HG02623 (cell line): ENCODE measurements around the gene CHD9.
A peak's percentile ranks its signal among the peaks of the same experiment; 100 is the strongest.

Experiments
- ATAC-seq: cut with Tn5 transposase; IDR thresholded peaks from one replicate; pipeline ENCODE4 v1.9.1; 2021; ENCODE audit warnings: moderate library complexity; ENCODE audit not compliant: unreplicated experiment

CHD9 gene

DNA sequence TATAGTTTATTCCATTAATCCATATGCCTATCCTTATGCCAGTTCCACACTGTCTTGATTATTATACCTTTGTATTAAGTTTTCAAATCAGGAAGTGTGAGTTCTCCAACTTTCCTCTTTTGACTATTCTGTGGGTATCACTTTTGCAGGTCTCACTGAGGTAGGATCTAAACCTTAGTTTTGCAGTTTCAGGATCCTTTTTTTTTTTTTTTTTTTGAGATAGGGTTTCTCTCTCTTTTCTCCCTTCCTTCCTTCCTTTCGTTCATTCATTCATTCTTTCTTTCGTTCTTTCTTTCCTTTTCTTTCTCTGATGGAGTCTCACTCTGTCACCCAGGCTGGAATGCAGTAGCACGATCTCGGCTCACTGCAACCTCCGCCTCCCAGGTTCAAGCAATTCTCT, 71.6 kb downstream of the CHD9 start:
- no peak for ATAC-seq

- no peak for ATAC-seq
These were observed 74.7 kb downstream of the CHD9 start for GRCh38 chr16:53129281-53130158.

- peak; percentile 82 for ATAC-seq
These were observed 75.6 kb downstream of the CHD9 start for GRCh38 chr16:53130159-53131049.

DNA sequence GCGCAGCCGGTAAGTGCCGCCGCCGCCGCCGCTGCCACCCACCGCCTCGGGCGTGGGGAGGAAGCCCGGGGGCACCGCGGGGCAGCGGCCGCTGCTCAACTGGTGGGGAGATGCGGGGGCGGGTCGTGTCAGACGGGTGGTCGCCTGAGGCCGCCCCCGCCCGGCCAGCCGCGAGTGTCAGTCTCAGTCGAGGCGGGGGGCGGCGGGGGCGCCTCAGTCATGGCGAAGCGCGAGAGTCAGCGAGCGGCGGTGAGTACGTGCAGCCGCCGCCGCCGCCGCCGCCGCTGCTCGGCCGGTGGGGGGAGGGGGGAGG, 76.2 kb downstream of the CHD9 start:
- peak; percentile 1 for ATAC-seq

DNA sequence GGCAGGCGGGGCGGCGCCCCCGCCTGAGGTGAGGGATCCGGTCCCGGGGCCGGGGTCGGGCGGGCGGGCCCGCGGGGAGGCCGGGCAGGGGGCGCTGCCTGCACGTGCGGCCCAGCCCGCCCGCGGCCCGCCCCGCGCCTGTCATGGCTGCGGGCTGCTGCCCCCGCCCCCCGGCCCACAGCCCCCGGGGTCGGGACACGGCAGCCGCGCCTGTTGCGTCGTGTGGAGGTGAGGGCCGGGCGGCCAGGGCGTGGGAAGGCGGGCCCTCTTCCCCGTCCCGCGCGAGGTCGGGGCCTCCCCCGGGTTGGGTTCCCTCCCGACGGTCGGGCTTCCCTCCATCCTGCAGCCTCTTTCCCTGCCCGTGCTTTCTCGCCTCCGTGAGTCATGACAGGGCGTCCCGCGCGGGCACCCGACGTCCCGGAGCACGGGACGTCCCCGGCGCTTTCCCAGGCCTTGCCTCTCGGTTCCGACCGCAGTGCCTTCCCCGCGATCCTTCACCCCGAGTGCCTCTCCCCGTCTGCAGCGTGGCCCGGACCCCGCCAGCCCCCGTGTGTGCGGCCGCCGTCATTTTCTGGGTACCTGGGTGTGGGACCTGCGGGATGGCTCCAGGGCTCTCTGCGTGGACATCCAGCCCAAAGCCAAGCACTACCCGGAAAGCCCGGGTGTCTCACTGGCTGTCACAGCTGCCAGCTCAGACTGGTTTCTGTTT, 76.7 kb downstream of the CHD9 start:
- peak; percentile 17 for ATAC-seq

DNA sequence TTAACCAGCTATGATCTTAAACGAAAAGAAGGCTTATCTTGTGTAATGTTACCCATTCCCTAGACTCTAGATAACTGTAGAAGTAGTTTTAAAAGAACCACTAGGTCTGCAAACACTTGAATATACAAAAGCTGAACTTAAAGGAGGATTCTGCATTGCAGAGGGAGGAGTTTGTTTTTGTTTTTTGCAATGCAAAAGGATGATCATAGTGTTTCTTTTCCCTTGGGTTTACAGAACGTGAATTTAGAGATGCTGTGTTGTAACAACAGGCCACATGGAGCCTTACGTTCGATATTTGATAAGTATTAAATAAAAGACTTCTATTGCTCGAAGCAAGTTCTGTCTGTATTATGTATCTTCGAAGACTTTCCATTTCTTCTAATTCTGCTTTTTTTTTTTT, 77.6 kb downstream of the CHD9 start:
- no peak for ATAC-seq

GRCh38 chr16:53135329-53135728, 80.5 kb downstream of the CHD9 start:
- no peak for ATAC-seq

- ATAC-seq = no peak
These were observed 88.2 kb downstream of the CHD9 start for GRCh38 chr16:53142823-53143568.

DNA sequence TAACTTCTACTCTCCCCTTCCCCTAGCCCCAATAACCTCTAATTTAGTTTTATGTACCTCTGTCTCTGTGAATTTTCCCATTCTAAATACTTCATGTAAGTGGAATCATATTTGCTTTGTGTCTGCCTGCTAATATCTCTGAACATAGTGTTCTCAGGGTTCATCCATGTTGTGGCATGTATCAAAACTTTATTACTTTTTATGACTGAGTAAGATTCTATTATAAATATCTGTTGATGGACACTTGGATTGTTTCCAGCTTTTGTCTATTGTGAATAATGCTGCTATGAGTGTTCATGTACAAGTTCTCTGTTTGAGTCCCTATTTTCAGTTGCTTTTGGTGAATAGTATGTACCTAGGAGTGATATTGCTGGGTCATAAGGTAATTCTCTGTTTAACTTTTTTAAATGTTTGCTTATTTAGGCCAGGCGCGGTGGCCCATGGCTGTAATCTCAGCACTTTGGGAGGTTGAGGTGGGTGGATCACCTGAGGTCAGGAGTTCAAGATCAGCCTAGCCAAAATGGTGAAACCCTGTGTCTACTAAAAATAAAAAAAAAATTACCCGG, 92.8 kb downstream of the CHD9 start:
- ATAC-seq = no peak

GRCh38 chr16:53150769-53151168, 96.0 kb downstream of the CHD9 start:
- no peak for ATAC-seq

DNA sequence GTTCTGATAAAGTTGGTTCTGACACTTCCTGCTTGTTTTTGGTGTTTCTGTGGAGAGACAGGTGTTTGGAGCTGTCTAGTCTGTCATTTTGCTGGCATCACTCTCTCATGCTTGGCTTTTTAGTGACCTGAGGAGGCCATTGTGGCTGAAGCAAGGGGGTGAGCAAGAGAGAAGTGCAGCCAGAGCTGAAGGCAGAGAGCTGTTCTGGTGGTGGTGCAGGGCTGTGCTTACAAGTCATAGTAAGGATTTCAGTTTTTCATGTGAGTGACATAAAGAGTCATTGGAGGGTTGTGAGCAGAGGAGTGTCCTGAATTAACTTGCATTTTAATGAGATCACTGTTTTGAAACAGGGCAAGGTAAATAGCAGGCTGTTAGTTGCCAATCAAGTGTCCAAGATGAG, 97.5 kb downstream of the CHD9 start:
- no peak for ATAC-seq

- ATAC-seq = no peak
These were observed 98.3 kb downstream of the CHD9 start for GRCh38 chr16:53153130-53153529.

DNA sequence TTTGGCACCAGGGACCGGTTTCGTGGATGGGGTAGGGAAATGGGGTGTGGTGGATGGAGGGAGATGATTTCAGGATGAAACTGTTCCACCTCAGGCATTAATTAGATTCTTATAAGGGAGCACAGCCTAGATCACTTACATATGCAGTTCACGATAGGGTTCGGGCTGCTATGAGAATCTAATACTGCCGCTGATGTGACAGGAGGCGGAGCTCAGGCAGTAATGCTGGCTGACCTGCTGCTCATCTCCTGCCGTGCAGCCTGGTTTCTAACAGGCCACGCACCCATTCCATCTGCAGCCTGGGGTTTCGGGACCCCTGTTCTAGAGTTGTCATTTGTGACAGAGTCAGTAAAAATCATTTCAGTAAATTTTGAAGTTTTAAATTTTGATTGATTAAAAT, 99.7 kb downstream of the CHD9 start:
- ATAC-seq = no peak

GRCh38 chr16:53156516-53156915, 101.7 kb downstream of the CHD9 start:
- ATAC-seq = no peak

DNA sequence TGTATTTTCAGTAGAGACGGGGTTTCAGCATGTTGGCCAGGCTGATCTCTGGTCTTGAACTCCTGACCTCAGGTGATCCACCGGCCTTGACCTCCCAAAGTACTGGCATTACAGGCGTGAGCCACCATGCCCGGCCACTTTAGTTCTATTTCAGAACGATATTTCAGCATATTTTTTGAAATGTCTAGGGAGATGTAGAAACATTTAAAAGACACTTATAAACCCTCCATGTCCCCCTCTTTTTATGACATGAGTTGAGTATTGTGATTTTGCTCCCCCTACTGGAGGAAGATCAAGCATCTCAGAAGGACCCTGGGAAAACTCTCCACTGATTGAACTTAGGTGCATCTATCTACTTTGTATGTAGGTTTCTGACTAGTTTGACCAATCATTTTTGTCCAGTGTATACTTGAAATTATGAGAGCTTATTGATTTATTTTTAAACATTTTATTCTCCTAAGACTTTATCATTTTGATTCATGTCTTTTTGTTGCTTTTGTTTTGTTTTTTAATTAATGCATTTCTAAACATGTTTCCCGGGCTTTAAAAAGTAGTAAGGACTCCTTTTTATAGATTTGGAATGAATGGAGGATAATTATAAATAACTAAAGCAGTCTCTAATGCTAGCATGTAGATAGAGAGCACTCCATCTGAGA, 105.1 kb downstream of the CHD9 start:
- no peak for ATAC-seq

GRCh38 chr16:53166099-53166498, 111.3 kb downstream of the CHD9 start:
- no peak for ATAC-seq

- ATAC-seq = no peak
These were observed 114.0 kb downstream of the CHD9 start for GRCh38 chr16:53168744-53169143.

- ATAC-seq = no peak
These were observed 117.7 kb downstream of the CHD9 start for GRCh38 chr16:53172517-53172916.

GRCh38 chr16:53175118-53175517, 120.3 kb downstream of the CHD9 start:
- no peak for ATAC-seq

DNA sequence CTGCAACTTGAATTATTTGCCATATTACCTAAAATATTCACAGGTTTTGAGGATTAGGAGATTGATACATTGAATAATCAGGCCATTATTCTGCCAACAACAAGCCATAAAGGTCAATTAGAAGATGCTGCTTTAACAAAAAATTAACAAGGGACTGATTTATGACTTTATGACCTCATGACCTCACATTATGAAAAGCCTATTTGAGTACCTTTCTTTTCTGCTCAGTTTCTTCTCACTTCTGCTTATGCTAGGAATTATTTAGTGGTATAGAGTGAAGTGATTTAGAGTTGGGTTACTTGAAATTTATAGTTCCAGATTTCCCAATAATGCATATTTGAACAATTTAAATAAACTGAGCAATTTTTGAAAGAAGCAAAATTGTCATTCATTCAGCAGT, 121.6 kb downstream of the CHD9 start:
- ATAC-seq = no peak
